ENCODE measurements around the gene TRNT1. TPM values are rescaled to one million over a fixed set of nuclear protein-coding genes. Genes with fewer than 3 reads are reported as not detected.

The TRNT1 gene
- total and polyA plus RNA-seq, 2 experiments from 2014 or later: 14.2 to 31.4 TPM

DNA sequence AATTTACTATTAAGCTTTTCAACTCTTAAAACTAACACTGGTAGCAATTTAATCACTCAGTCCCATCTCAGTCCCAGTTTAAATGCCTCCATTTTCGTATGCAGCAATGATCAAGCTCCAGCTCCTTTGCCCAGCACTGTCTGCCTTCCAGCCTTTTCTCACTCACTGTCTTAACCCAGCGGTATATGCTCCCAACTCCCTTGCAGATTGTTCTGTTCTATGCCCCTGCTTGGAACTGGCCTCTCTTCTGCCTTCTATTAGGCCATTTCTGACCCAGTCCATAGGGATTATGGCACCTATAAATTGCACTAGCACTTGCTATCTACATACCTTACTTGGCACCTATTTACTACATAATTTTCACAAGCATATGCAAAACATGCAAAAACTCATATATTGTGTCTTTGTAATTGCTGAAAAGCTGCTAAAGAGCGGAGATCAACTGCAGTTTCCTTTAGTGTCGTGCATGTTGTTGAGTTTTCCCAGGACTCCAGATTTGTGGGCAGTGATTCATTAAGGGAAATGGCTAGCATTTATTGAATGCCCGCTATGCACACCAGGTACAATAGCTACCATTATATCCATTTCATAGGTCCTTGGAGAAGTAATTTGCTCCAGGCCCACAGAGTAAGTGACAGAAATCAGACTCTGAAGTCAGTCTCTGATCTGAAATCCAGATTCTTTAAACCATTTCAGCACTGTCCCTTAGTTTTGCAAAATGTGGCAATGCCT is 28.3 kb downstream of the TRNT1 start:
- no peak for DNase-seq
- Histone ChIP-seq H3F3A (ENCODE audit: insufficient read depth) (peaks cover 52% of the 10 kb centered on the region), H3K36me3 (ENCODE audit: low read depth) (peaks cover 47% of the 10 kb centered on the region), H3K4me3 (no peak overlapping the region), H3K9me3 (ENCODE audit: low read depth) (no peaks in the 10 kb centered on the region), H3K9me2 (ENCODE audit: insufficient read depth) (no peaks in the 10 kb centered on the region), H3K27me3 (replicated peaks; ENCODE audit: insufficient read depth) (no peaks in the 10 kb centered on the region), H3K9ac (no peak overlapping the region), H2AFZ (no peak overlapping the region), H3K4me1 (ENCODE audit: insufficient read depth) (no peaks in the 10 kb centered on the region), H3K27ac (no peak overlapping the region), H4K20me1 (ENCODE audit: insufficient read depth) (no peaks in the 10 kb centered on the region), H3K4me2 (ENCODE audit: unreplicated experiment) (no peak overlapping the region), H3K79me2 (ENCODE audit: insufficient read depth) (peaks cover 10% of the 10 kb centered on the region; the same call in 1 of the 2 replicates)
- in situ Hi-C loops (cut with MboI): no loop called here
- 95 to 97% methylated on average over 5 of the region's 5 CpGs for WGBS, 2 experiments (ENCODE audit: low coverage in 1 of 2, low lambda C conversion rate in 2 of 2, missing lambda C conversion rate in 2 of 2)
- TF ChIP-seq EZH2phosphoT487 (IDR thresholded peaks at IDR 0.05; ENCODE audit: insufficient read depth, low read depth) (no peak), EZH2 (IDR thresholded peaks at IDR 0.05; ENCODE audit: insufficient read depth, poor library complexity, severe bottlenecking) (no peak)

DNA sequence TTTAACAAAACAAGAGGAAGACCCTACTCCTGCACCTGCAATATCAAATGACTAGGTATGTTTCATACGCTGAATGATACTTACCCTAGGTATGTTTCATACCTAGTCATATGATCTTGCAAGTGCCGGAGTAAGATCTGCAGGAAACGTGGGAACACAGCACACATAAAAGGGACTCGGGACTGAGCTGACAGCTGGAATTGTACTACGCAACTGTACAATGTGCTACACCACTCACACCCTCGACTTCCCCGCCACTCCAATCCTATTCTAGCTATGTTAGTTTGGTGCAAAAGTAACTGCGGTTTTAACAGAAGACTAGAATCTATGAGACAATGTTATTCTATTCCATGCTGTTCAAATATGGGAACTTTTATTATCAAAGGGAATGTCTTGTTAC is 30.7 kb downstream of the TRNT1 start:
- Histone ChIP-seq H3K4me3 (no peak overlapping the region), H3K9me2 (ENCODE audit: insufficient read depth) (no peaks in the 10 kb centered on the region), H3K27ac (no peak overlapping the region), H2AFZ (no peak overlapping the region), H3K79me2 (ENCODE audit: insufficient read depth) (0 out of 2 replicates have a peak, but pooled peaks cover 6% of the 10 kb centered on the region), H3K4me2 (ENCODE audit: unreplicated experiment) (no peak overlapping the region), H4K20me1 (ENCODE audit: insufficient read depth) (no peaks in the 10 kb centered on the region), H3K9ac (no peak overlapping the region), H3K9me3 (ENCODE audit: low read depth) (no peaks in the 10 kb centered on the region), H3K36me3 (ENCODE audit: low read depth) (peaks cover 29% of the 10 kb centered on the region), H3K4me1 (ENCODE audit: insufficient read depth) (no peaks in the 10 kb centered on the region), H3K27me3 (replicated peaks; ENCODE audit: insufficient read depth) (no peaks in the 10 kb centered on the region), H3F3A (ENCODE audit: insufficient read depth) (peaks cover 40% of the 10 kb centered on the region)
- no peak for DNase-seq
- TF ChIP-seq EZH2 (IDR thresholded peaks at IDR 0.05; ENCODE audit: insufficient read depth, poor library complexity, severe bottlenecking): no peak
- in situ Hi-C loops (cut with MboI): no loop called here
- 88 to 90% methylated on average over 8 of the region's 8 CpGs for WGBS, 2 experiments (ENCODE audit: low coverage in 1 of 2, low lambda C conversion rate in 2 of 2, missing lambda C conversion rate in 2 of 2)

DNA sequence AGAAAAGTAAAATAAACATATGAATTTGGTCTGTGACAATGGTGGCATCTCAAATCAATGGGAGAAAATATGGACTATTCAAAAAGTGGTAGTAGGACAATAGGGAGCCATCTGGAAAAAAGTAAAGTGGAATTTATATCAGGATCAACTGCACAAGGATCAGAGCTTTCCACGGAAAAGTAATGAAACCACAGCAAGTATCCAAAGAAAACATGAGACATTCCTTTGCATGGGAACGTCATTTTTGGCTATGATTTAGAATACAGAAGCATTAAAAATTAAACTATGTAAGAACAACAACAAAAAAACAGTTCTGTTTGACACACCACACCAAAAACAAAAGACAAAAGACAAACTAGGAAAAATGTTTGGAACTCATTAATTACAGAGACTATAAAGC is 34.1 kb downstream of the TRNT1 start:
- Histone ChIP-seq H3K4me3 (no peak overlapping the region), H3K79me2 (ENCODE audit: insufficient read depth) (0 out of 2 replicates have a peak, but pooled peaks cover 6% of the 10 kb centered on the region), H3K9ac (no peak overlapping the region), H3F3A (ENCODE audit: insufficient read depth) (peaks cover 13% of the 10 kb centered on the region; the same call in 1 of the 2 replicates), H3K4me2 (ENCODE audit: unreplicated experiment) (no peak overlapping the region), H3K4me1 (ENCODE audit: insufficient read depth) (no peaks in the 10 kb centered on the region), H3K36me3 (ENCODE audit: low read depth) (peaks cover 29% of the 10 kb centered on the region), H3K27ac (no peak overlapping the region), H3K9me3 (ENCODE audit: low read depth) (no peaks in the 10 kb centered on the region), H3K27me3 (replicated peaks; ENCODE audit: insufficient read depth) (no peaks in the 10 kb centered on the region), H3K9me2 (ENCODE audit: insufficient read depth) (no peaks in the 10 kb centered on the region), H2AFZ (no peak overlapping the region), H4K20me1 (ENCODE audit: insufficient read depth) (no peaks in the 10 kb centered on the region)
- in situ Hi-C loops (cut with MboI): no loop called here
- no peak for DNase-seq
- 4 to 12% methylated on average over 2 of the region's 2 CpGs for WGBS, 2 experiments (ENCODE audit: low coverage in 1 of 2, low lambda C conversion rate in 2 of 2, missing lambda C conversion rate in 2 of 2)
- TF ChIP-seq EZH2phosphoT487 (IDR thresholded peaks at IDR 0.05; ENCODE audit: insufficient read depth, low read depth) (no peak), EZH2 (IDR thresholded peaks at IDR 0.05; ENCODE audit: insufficient read depth, poor library complexity, severe bottlenecking) (no peak)

DNA sequence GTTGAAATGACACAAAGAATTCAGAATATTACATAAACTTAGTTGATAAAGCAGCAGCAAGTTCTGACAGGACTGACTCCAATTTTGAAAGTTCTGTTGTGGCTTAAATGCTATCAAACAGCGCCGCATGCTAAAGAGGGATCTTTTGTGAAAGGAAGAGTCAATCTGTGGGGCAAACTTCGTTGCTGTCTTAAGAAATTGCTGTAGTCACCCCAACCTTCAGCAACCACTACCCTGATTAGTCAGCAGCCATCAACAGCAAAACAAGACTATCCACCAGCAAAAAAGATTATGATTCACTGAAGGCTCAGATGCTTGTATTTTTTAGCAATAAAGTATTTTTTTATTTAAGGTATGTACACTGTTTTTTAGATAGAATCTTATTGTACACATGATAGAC is 38.5 kb downstream of the TRNT1 start:
- H3K36me3 ChIP-seq (ENCODE audit: low read depth): peaks cover 49% of the 10 kb centered on the region
- no peaks in the 10 kb centered on the region for H3K9me3 ChIP-seq (ENCODE audit: low read depth)
- H3K4me3 ChIP-seq: no peak overlapping the region
- no peak overlapping the region for H3K27ac ChIP-seq
- in situ Hi-C loops (cut with MboI): no loop called here
- H4K20me1 ChIP-seq (ENCODE audit: insufficient read depth): no peaks in the 10 kb centered on the region
- H3K9ac ChIP-seq: no peak overlapping the region
- H3K79me2 ChIP-seq (ENCODE audit: insufficient read depth): no peaks in the 10 kb centered on the region
- no peaks in the 10 kb centered on the region; the same call in 1 of the 2 replicates for H3F3A ChIP-seq (ENCODE audit: insufficient read depth)
- TF ChIP-seq EZH2phosphoT487 (IDR thresholded peaks at IDR 0.05; ENCODE audit: insufficient read depth, low read depth) (no peak), EZH2 (IDR thresholded peaks at IDR 0.05; ENCODE audit: insufficient read depth, poor library complexity, severe bottlenecking) (no peak)
- H2AFZ ChIP-seq: no peak overlapping the region
- WGBS, 2 experiments (ENCODE audit: low coverage in 1 of 2, low lambda C conversion rate in 2 of 2, missing lambda C conversion rate in 2 of 2): 67% methylated on average over 3 of the region's 3 CpGs
- no peaks in the 10 kb centered on the region for H3K4me1 ChIP-seq (ENCODE audit: insufficient read depth)
- no peaks in the 10 kb centered on the region for H3K9me2 ChIP-seq (ENCODE audit: insufficient read depth)
- no peak for DNase-seq
- no peaks in the 10 kb centered on the region for H3K27me3 ChIP-seq (replicated peaks; ENCODE audit: insufficient read depth)
- H3K4me2 ChIP-seq (ENCODE audit: unreplicated experiment): no peak overlapping the region

All from GM23248 (cell line).